Measurements from ENCODE around the gene DLGAP1. TPM values are rescaled to one million over a fixed set of nuclear protein-coding genes. Genes with fewer than 3 reads are reported as not detected.

DLGAP1 gene
- total and polyA plus RNA-seq, 2 of the 8 experiments (the other 6 are each of a cell fraction or from before 2014, with no cell fraction given): 11.8 to 16.9 TPM

GRCh38 chr18:3455090-3455635 is 999.9 kb downstream of the DLGAP1 start:
- FAIRE-seq (no peak), DNase-seq (ENCODE audit: low read depth in 1 of 2, low spot score in 2 of 2) (no peak)
- TF ChIP-seq HDAC2 (IDR thresholded peaks at IDR 0.05; ENCODE audit: borderline replicate concordance in 1 of 2, low read depth in 2 of 2, low read length in 2 of 2) (0 out of 4 replicates have a peak, but pooled peaks of 1 of the 2 experiments have one; percentile 14), E2F6 (IDR thresholded peaks at IDR 0.05) (no peak), MAFK (IDR thresholded peaks at IDR 0.05; ENCODE audit: low read depth, low read length) (0 out of 2 replicates have a peak, but pooled peaks have one; percentile 1), POU5F1 (IDR thresholded peaks at IDR 0.05; ENCODE audit: low read depth, low read length) (0 out of 2 replicates have a peak, but pooled peaks have one; percentile 73), TEAD4 (IDR thresholded peaks at IDR 0.05; ENCODE audit: low read depth, low read length) (peak; percentile 52; the same call in 1 of the 2 replicates), CBX5 (IDR thresholded peaks at IDR 0.05; ENCODE audit: low read depth, low read length) (no peak)
- no peak overlapping the region for H3K14ac ChIP-seq (ENCODE audit: insufficient read length)
- H3K27ac ChIP-seq (ENCODE audit: low read depth, low read length): peak overlapping the region; percentile 28; the same call in 1 of the 2 replicates
- peaks cover 7% of the 10 kb centered on the region; the same call in 1 of the 2 replicates for H3K23me2 ChIP-seq (ENCODE audit: low read depth, low read length)
- H2BK12ac ChIP-seq (ENCODE audit: low read depth, low read length): no peak overlapping the region
- H3K79me1 ChIP-seq (ENCODE audit: low read depth, low read length): no peaks in the 10 kb centered on the region; the same call in 1 of the 2 replicates
- H4K91ac ChIP-seq (replicated peaks; ENCODE audit: insufficient read length, low read length): no peak overlapping the region
- H2AFZ ChIP-seq (ENCODE audit: low read length): no peak overlapping the region
- peak overlapping the region; percentile 25 to 99 (median 28); a peak in 7 of 8 replicates for H3K4me3 ChIP-seq (ENCODE audit: extremely low read depth in 1 of 4, insufficient read depth in 2 of 4, low read depth in 3 of 4, low read length in 4 of 4)
- H3K79me2 ChIP-seq (ENCODE audit: control insufficient read depth in 1 of 2, insufficient read depth in 2 of 2, low read length in 2 of 2): peaks cover 38 to 95% of the 10 kb centered on the region in 2 experiments
- peak overlapping the region; percentile 67 to 95 for H3K4me2 ChIP-seq (ENCODE audit: insufficient read depth in 1 of 2, low read depth in 2 of 2, low read length in 2 of 2)
- peaks cover 11 to 25% (median 23%) of the 10 kb centered on the region in 4 experiments; a peak in 6 of 7 replicates for H3K4me1 ChIP-seq (replicated peaks in 1 of 4; ENCODE audit: control insufficient read depth in 3 of 4, insufficient read depth in 4 of 4, low read length in 3 of 4)
- ChIA-PET POLR2A (ENCODE audit: partially characterized antibody) (interaction anchor here (0.7 to 8.2 kb wide), 13 partner anchors 9 to 211 kb away, joined by 3 to 68 read pairs (median 5); no protein-coding TSS in a partner anchor), CTCF (ENCODE audit: partially characterized antibody) (interaction anchor here (0.6 to 6.7 kb wide), 23 partner anchors 12 to 1525 kb away, joined by 3 to 56 read pairs (median 4); no protein-coding TSS in a partner anchor)
- no peaks in the 10 kb centered on the region for H3K27me3 ChIP-seq (replicated peaks in 1 of 4; ENCODE audit: control insufficient read depth in 3 of 4, extremely low read depth in 1 of 4, insufficient read depth in 3 of 4, low read length in 3 of 4)
- no peak overlapping the region for H2BK120ac ChIP-seq (replicated peaks; ENCODE audit: low read depth, low read length)
- no peak overlapping the region for H2BK20ac ChIP-seq (ENCODE audit: low read length)
- no peak overlapping the region for H3K4ac ChIP-seq (replicated peaks; ENCODE audit: insufficient read length, low read depth, low read length)
- H3K36me3 ChIP-seq (ENCODE audit: control insufficient read depth in 2 of 4, insufficient read depth in 4 of 4, low read length in 3 of 4): peaks cover 12 to 60% (median 34%) of the 10 kb centered on the region in 4 experiments
- 1% methylated on average over 3 of the region's 3 CpGs; no CpG with 5 or more reads in 1 of the 2 experiments for WGBS, 2 experiments (ENCODE audit: extremely low coverage in 1 of 2, insufficient coverage in 1 of 2, insufficient read length in 1 of 2, insufficient replicate concordance in 2 of 2, low coverage in 1 of 2, low lambda C conversion rate in 2 of 2, missing lambda C conversion rate in 1 of 2)
- H2AK5ac ChIP-seq (ENCODE audit: low read depth, low read length): no peak overlapping the region
- H4K5ac ChIP-seq (ENCODE audit: insufficient read length, low read depth, low read length): peak overlapping the region; percentile 94
- peaks cover 0 to 8% of the 10 kb centered on the region in 2 experiments for H4K20me1 ChIP-seq (replicated peaks in 1 of 2; ENCODE audit: control insufficient read depth in 1 of 2, insufficient read depth in 2 of 2, low read length in 2 of 2)
- no peak overlapping the region for H2BK15ac ChIP-seq (ENCODE audit: low read length)
- no peak overlapping the region for H3K9ac ChIP-seq (replicated peaks in 1 of 4; ENCODE audit: extremely low read depth in 1 of 4, low read depth in 3 of 4, low read length in 3 of 4)
- no peak overlapping the region for H3K18ac ChIP-seq (ENCODE audit: extremely low read depth, low read length)
- H3K23ac ChIP-seq (ENCODE audit: insufficient read length): no peak overlapping the region
- no peak overlapping the region for H4K8ac ChIP-seq (ENCODE audit: extremely low read depth, insufficient read depth, low read length)
- no peaks in the 10 kb centered on the region for H3K9me3 ChIP-seq (ENCODE audit: insufficient read depth in 2 of 2, low read depth in 1 of 2, low read length in 1 of 2)
- no peak overlapping the region for H3K56ac ChIP-seq (replicated peaks; ENCODE audit: insufficient read length, low read depth, low read length)
- no peak overlapping the region for H2BK5ac ChIP-seq (ENCODE audit: low read depth, low read length)
